Activated CD4-positive, alpha-beta T cell treated with anti-CD3 and anti-CD28 coated beads, Interleukin-2, amount 10 ng/mL, durations not matched to agents 24 days and 14 days (primary cell): ENCODE data around the gene OOEP. TPM values are rescaled to one million over a fixed set of nuclear protein-coding genes. Genes with fewer than 3 reads are reported as not detected.

Source experiments
- DNase-seq: peaks from one replicate; pipeline ENCODE4 v3.0.0; 2022
- H3K27ac Mint-ChIP-seq: one replicate; pipeline ENCODE4 v1.8.0; 2022; ENCODE audit warnings: mild to moderate bottlenecking, mixed read lengths
- H3K27me3 Mint-ChIP-seq: one replicate; pipeline ENCODE4 v1.8.0; 2022; ENCODE audit warnings: mixed read lengths
- H3K36me3 Mint-ChIP-seq: one replicate; pipeline ENCODE4 v1.8.0; 2022; ENCODE audit warnings: low read depth, mild to moderate bottlenecking, mixed read lengths
- H3K4me1 Mint-ChIP-seq: one replicate; pipeline ENCODE4 v1.8.0; 2021; ENCODE audit warnings: mixed read lengths
- H3K4me3 Mint-ChIP-seq: one replicate; pipeline ENCODE4 v1.8.0; 2022; ENCODE audit warnings: mild to moderate bottlenecking, moderate library complexity, mixed read lengths
- H3K9me3 Mint-ChIP-seq: one replicate; pipeline ENCODE4 v1.8.0; 2021; ENCODE audit warnings: mixed read lengths
- intact Hi-C: fragments of 100-400 bp; cut with micrococcal nuclease; formaldehyde crosslinking; loops from one replicate; pipeline ENCODE4 v1.15.1; 2023
- total RNA-seq: library from RNA; stranded (reverse); gene quantifications from 2 replicates; pipeline ENCODE4 v1.2.3, GENCODE V29; 2022

Gene OOEP
- total RNA-seq, 1 donor from 2014 or later, result 0.47 TPM

- intact Hi-C loops, result no loop called here
- Mint-ChIP-seq H3K4me3 (no peak overlapping the region), H3K9me3 (no peaks in the 10 kb centered on the region), H3K27ac (no peak overlapping the region), H3K36me3 (no peaks in the 10 kb centered on the region), H3K4me1 (no peaks in the 10 kb centered on the region), H3K27me3 (peaks cover 47% of the 10 kb centered on the region)
- DNase-seq, result no peak
Measured at GRCh38 chr6:73349311-73349710, 20.4 kb downstream of the OOEP start.

GRCh38 chr6:73348550-73349204, 21.0 kb downstream of the OOEP start:
- peaks cover 52% of the 10 kb centered on the region for H3K27me3 Mint-ChIP-seq
- H3K9me3 Mint-ChIP-seq, result no peaks in the 10 kb centered on the region
- H3K36me3 Mint-ChIP-seq, result no peaks in the 10 kb centered on the region
- intact Hi-C loops, result no loop called here
- H3K4me3 Mint-ChIP-seq, result no peak overlapping the region
- no peak overlapping the region for H3K27ac Mint-ChIP-seq
- H3K4me1 Mint-ChIP-seq, result no peaks in the 10 kb centered on the region
- DNase-seq, result no peak

GRCh38 chr6:73343164-73343563, 26.5 kb downstream of the OOEP start:
- H3K4me1 Mint-ChIP-seq, result no peaks in the 10 kb centered on the region
- no peaks in the 10 kb centered on the region for H3K9me3 Mint-ChIP-seq
- DNase-seq, result no peak
- H3K27me3 Mint-ChIP-seq, result peaks cover 30% of the 10 kb centered on the region
- no peaks in the 10 kb centered on the region for H3K36me3 Mint-ChIP-seq
- H3K27ac Mint-ChIP-seq, result no peak overlapping the region
- no peak overlapping the region for H3K4me3 Mint-ChIP-seq
- intact Hi-C loops, result no loop called here

GRCh38 chr6:73342174-73342573, 27.5 kb downstream of the OOEP start:
- Mint-ChIP-seq H3K9me3 (no peaks in the 10 kb centered on the region), H3K27ac (no peak overlapping the region), H3K27me3 (peaks cover 22% of the 10 kb centered on the region), H3K36me3 (no peaks in the 10 kb centered on the region), H3K4me1 (no peaks in the 10 kb centered on the region), H3K4me3 (no peak overlapping the region)
- intact Hi-C loops, result no loop called here
- no peak for DNase-seq

GRCh38 chr6:73341335-73341734, 28.4 kb downstream of the OOEP start:
- H3K4me3 Mint-ChIP-seq, result no peak overlapping the region
- no peaks in the 10 kb centered on the region for H3K4me1 Mint-ChIP-seq
- no peaks in the 10 kb centered on the region for H3K9me3 Mint-ChIP-seq
- no peak for DNase-seq
- intact Hi-C loops, result no loop called here
- peaks cover 20% of the 10 kb centered on the region for H3K27me3 Mint-ChIP-seq
- no peaks in the 10 kb centered on the region for H3K36me3 Mint-ChIP-seq
- no peak overlapping the region for H3K27ac Mint-ChIP-seq

GRCh38 chr6:73340048-73340447, 29.6 kb downstream of the OOEP start:
- no peak overlapping the region for H3K27ac Mint-ChIP-seq
- H3K36me3 Mint-ChIP-seq, result no peaks in the 10 kb centered on the region
- H3K27me3 Mint-ChIP-seq, result peaks cover 20% of the 10 kb centered on the region
- DNase-seq, result no peak
- no peaks in the 10 kb centered on the region for H3K9me3 Mint-ChIP-seq
- H3K4me3 Mint-ChIP-seq, result no peak overlapping the region
- H3K4me1 Mint-ChIP-seq, result no peaks in the 10 kb centered on the region
- intact Hi-C loops, result no loop called here

GRCh38 chr6:73339340-73339739, 30.4 kb downstream of the OOEP start:
- no peak overlapping the region for H3K4me3 Mint-ChIP-seq
- no peak for DNase-seq
- H3K27ac Mint-ChIP-seq, result no peak overlapping the region

GRCh38 chr6:73329201-73329600, 40.5 kb downstream of the OOEP start:
- Mint-ChIP-seq H3K27me3 (peaks cover 36% of the 10 kb centered on the region), H3K4me1 (no peaks in the 10 kb centered on the region), H3K27ac (no peak overlapping the region), H3K36me3 (no peaks in the 10 kb centered on the region), H3K9me3 (no peaks in the 10 kb centered on the region), H3K4me3 (no peak overlapping the region)
- intact Hi-C loops, result loop anchor here (5.0 to 10.0 kb wide), 2 partner anchors 197 to 1794 kb away; no protein-coding TSS in a partner anchor
- DNase-seq, result no peak

More at GRCh38 chr6:73339340-73339739, 30.4 kb downstream of the OOEP start:
- Mint-ChIP-seq H3K9me3 (no peaks in the 10 kb centered on the region), H3K36me3 (no peaks in the 10 kb centered on the region), H3K27me3 (peaks cover 18% of the 10 kb centered on the region), H3K4me1 (no peaks in the 10 kb centered on the region)
- intact Hi-C loops, result no loop called here

- no peaks in the 10 kb centered on the region for H3K9me3 Mint-ChIP-seq
Measured at GRCh38 chr6:73328790-73329189, 40.9 kb downstream of the OOEP start.

GRCh38 chr6:73325656-73326055, 44.0 kb downstream of the OOEP start:
- H3K27me3 Mint-ChIP-seq, result peaks cover 18% of the 10 kb centered on the region
- H3K4me3 Mint-ChIP-seq, result no peak overlapping the region
- H3K36me3 Mint-ChIP-seq, result no peaks in the 10 kb centered on the region
- intact Hi-C loops, result loop anchor here (1.0 to 10.0 kb wide), 5 partner anchors 40 to 1791 kb away; no protein-coding TSS in a partner anchor
- H3K4me1 Mint-ChIP-seq, result no peaks in the 10 kb centered on the region
- no peaks in the 10 kb centered on the region for H3K9me3 Mint-ChIP-seq
- DNase-seq, result no peak
- H3K27ac Mint-ChIP-seq, result no peak overlapping the region

More at GRCh38 chr6:73328790-73329189, 40.9 kb downstream of the OOEP start:
- Mint-ChIP-seq H3K4me3 (no peak overlapping the region), H3K27ac (no peak overlapping the region), H3K36me3 (no peaks in the 10 kb centered on the region), H3K27me3 (peaks cover 36% of the 10 kb centered on the region), H3K4me1 (no peaks in the 10 kb centered on the region)
- intact Hi-C loops, result loop anchor here (5.0 to 10.0 kb wide), 2 partner anchors 196 to 1794 kb away; no protein-coding TSS in a partner anchor
- DNase-seq, result no peak

GRCh38 chr6:73323323-73323722, 46.4 kb downstream of the OOEP start:
- Mint-ChIP-seq H3K4me3 (no peak overlapping the region), H3K36me3 (no peaks in the 10 kb centered on the region), H3K27ac (no peak overlapping the region), H3K27me3 (peaks cover 10% of the 10 kb centered on the region), H3K4me1 (no peaks in the 10 kb centered on the region), H3K9me3 (peaks cover under 1% of the 10 kb centered on the region)
- intact Hi-C loops, result loop anchor here (10.0 kb wide), 1 partner anchor 1789 kb away; no protein-coding TSS in a partner anchor
- no peak for DNase-seq

Other genes starting within 250 kb of the OOEP start
- gene KHDC1L, start 144.4 kb downstream of the OOEP start, total RNA-seq, result not detected in 2 replicates
- gene KHDC1, start 106.7 kb downstream of the OOEP start, total RNA-seq, result 5.1 and 5.2 TPM in 2 replicates
- gene DPPA5, start 15.6 kb downstream of the OOEP start, total RNA-seq, result not detected in 2 replicates
- gene KHDC3L, start 7.2 kb downstream of the OOEP start, total RNA-seq, result not detected in 2 replicates
- gene DDX43, start 24.9 kb upstream of the OOEP start, total RNA-seq, result 0.26 and 0.69 TPM in 2 replicates
- gene CGAS, start 82.4 kb upstream of the OOEP start, total RNA-seq, result 45.0 and 49.7 TPM in 2 replicates
- gene MTO1, start 91.8 kb upstream of the OOEP start, total RNA-seq, result 35.5 and 35.7 TPM in 2 replicates
- gene EEF1A1, start 151.1 kb upstream of the OOEP start, total RNA-seq, result 9,514 and 9,634 TPM in 2 replicates